Measurements from ENCODE around the gene SMYD3.

The SMYD3 gene

GRCh38 chr1:246311461-246311860, 195.6 kb downstream of the SMYD3 start:
- H3K4me1 ChIP-seq (ENCODE audit: low read length): no peaks in the 10 kb centered on the region
- no peaks in the 10 kb centered on the region for H4K20me1 ChIP-seq (ENCODE audit: insufficient read depth, low read length)
- no peak overlapping the region for H3K27ac ChIP-seq (ENCODE audit: low read length)
- no peaks in the 10 kb centered on the region for H3K9me3 ChIP-seq (replicated peaks; ENCODE audit: insufficient read depth, low read length)
- no peaks in the 10 kb centered on the region for H3K79me2 ChIP-seq (ENCODE audit: low read length)
- H3K4me3 ChIP-seq (ENCODE audit: low read length): no peak overlapping the region
- H3K9ac ChIP-seq (ENCODE audit: low read length): no peak overlapping the region
- no peak for TF ChIP-seq EZH2 (optimal IDR thresholded peaks at IDR 0.05; ENCODE audit: low read depth, low read length)
- no peak for TF ChIP-seq CTCF (IDR thresholded peaks at IDR 0.05; ENCODE audit: low read length)
- no peak for TF ChIP-seq EZH2phosphoT487 (IDR thresholded peaks at IDR 0.05; ENCODE audit: low read length)
- no peaks in the 10 kb centered on the region for H3K36me3 ChIP-seq (replicated peaks; ENCODE audit: insufficient read depth, low read length)
- no peak overlapping the region for H2AFZ ChIP-seq (ENCODE audit: low read length)
- H3K27me3 ChIP-seq (replicated peaks; ENCODE audit: insufficient read depth, low read length): no peaks in the 10 kb centered on the region
- no peak for DNase-seq
- H3K4me2 ChIP-seq (ENCODE audit: low read depth, low read length): no peak overlapping the region
- H3F3A ChIP-seq (ENCODE audit: insufficient read depth, low read length): no peaks in the 10 kb centered on the region
- no peaks in the 10 kb centered on the region for H3K9me2 ChIP-seq (replicated peaks; ENCODE audit: insufficient read depth, low read length)

GRCh38 chr1:246309247-246309884, 197.7 kb downstream of the SMYD3 start:
- no peak overlapping the region for H3K4me3 ChIP-seq (ENCODE audit: low read length)
- no peaks in the 10 kb centered on the region for H3K36me3 ChIP-seq (replicated peaks; ENCODE audit: insufficient read depth, low read length)
- H3K9me3 ChIP-seq (replicated peaks; ENCODE audit: insufficient read depth, low read length): no peaks in the 10 kb centered on the region
- TF ChIP-seq CTCF (IDR thresholded peaks at IDR 0.05; ENCODE audit: low read length) (no peak), EZH2phosphoT487 (IDR thresholded peaks at IDR 0.05; ENCODE audit: low read length) (no peak), EZH2 (optimal IDR thresholded peaks at IDR 0.05; ENCODE audit: low read depth, low read length) (no peak)
- no peak overlapping the region for H3K9ac ChIP-seq (ENCODE audit: low read length)
- H2AFZ ChIP-seq (ENCODE audit: low read length): no peak overlapping the region
- no peaks in the 10 kb centered on the region for H3K4me1 ChIP-seq (ENCODE audit: low read length)
- DNase-seq: no peak
- no peaks in the 10 kb centered on the region for H4K20me1 ChIP-seq (ENCODE audit: insufficient read depth, low read length)
- H3K27me3 ChIP-seq (replicated peaks; ENCODE audit: insufficient read depth, low read length): no peaks in the 10 kb centered on the region
- no peak overlapping the region for H3K27ac ChIP-seq (ENCODE audit: low read length)
- no peak overlapping the region for H3K4me2 ChIP-seq (ENCODE audit: low read depth, low read length)
- no peaks in the 10 kb centered on the region for H3K9me2 ChIP-seq (replicated peaks; ENCODE audit: insufficient read depth, low read length)
- H3K79me2 ChIP-seq (ENCODE audit: low read length): no peaks in the 10 kb centered on the region
- H3F3A ChIP-seq (ENCODE audit: insufficient read depth, low read length): no peaks in the 10 kb centered on the region

- no peaks in the 10 kb centered on the region for H3K36me3 ChIP-seq (replicated peaks; ENCODE audit: insufficient read depth, low read length)
- TF ChIP-seq EZH2phosphoT487 (IDR thresholded peaks at IDR 0.05; ENCODE audit: low read length) (no peak), CTCF (IDR thresholded peaks at IDR 0.05; ENCODE audit: low read length) (no peak)
- H3K4me2 ChIP-seq (ENCODE audit: low read depth, low read length): no peak overlapping the region
- no peak for DNase-seq
- no peak overlapping the region for H3K27ac ChIP-seq (ENCODE audit: low read length)
- no peak overlapping the region for H3K4me3 ChIP-seq (ENCODE audit: low read length)
- no peaks in the 10 kb centered on the region for H3K27me3 ChIP-seq (replicated peaks; ENCODE audit: insufficient read depth, low read length)
- no peaks in the 10 kb centered on the region for H3F3A ChIP-seq (ENCODE audit: insufficient read depth, low read length)
- no peaks in the 10 kb centered on the region for H3K79me2 ChIP-seq (ENCODE audit: low read length)
- no peaks in the 10 kb centered on the region for H3K9me3 ChIP-seq (replicated peaks; ENCODE audit: insufficient read depth, low read length)
- no peaks in the 10 kb centered on the region for H3K9me2 ChIP-seq (replicated peaks; ENCODE audit: insufficient read depth, low read length)
- H2AFZ ChIP-seq (ENCODE audit: low read length): no peak overlapping the region
- H3K4me1 ChIP-seq (ENCODE audit: low read length): no peaks in the 10 kb centered on the region
- no peaks in the 10 kb centered on the region for H4K20me1 ChIP-seq (ENCODE audit: insufficient read depth, low read length)
- H3K9ac ChIP-seq (ENCODE audit: low read length): no peak overlapping the region
Measured at GRCh38 chr1:246308533-246309075, 198.5 kb downstream of the SMYD3 start.
